ENCODE measurements around the gene METTL24. TPM values are rescaled to one million over a fixed set of nuclear protein-coding genes. Genes with fewer than 3 reads are reported as not detected.

The METTL24 gene
- total RNA-seq, 1 donor from 2014 or later: 28.1 TPM

- Mint-ChIP-seq H3K36me3 (peaks cover 25% of the 10 kb centered on the region), H3K4me3 (no peak overlapping the region), H3K27ac (no peak overlapping the region), H3K4me1 (peaks cover 8% of the 10 kb centered on the region), H3K27me3 (ENCODE audit: low read depth) (no peaks in the 10 kb centered on the region), H3K9me3 (peaks cover 3% of the 10 kb centered on the region)
- TF ChIP-seq, protein P1, sequence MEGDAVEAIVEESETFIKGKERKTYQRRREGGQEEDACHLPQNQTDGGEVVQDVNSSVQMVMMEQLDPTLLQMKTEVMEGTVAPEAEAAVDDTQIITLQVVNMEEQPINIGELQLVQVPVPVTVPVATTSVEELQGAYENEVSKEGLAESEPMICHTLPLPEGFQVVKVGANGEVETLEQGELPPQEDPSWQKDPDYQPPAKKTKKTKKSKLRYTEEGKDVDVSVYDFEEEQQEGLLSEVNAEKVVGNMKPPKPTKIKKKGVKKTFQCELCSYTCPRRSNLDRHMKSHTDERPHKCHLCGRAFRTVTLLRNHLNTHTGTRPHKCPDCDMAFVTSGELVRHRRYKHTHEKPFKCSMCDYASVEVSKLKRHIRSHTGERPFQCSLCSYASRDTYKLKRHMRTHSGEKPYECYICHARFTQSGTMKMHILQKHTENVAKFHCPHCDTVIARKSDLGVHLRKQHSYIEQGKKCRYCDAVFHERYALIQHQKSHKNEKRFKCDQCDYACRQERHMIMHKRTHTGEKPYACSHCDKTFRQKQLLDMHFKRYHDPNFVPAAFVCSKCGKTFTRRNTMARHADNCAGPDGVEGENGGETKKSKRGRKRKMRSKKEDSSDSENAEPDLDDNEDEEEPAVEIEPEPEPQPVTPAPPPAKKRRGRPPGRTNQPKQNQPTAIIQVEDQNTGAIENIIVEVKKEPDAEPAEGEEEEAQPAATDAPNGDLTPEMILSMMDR (IDR thresholded peaks at IDR 0.05; ENCODE audit: unreplicated experiment): no peak
- DNase-seq (ENCODE audit: low spot score in 2 of 2, unreplicated experiment in 2 of 2): no peak
Measured at GRCh38 chr6:110195639-110196038, 162.5 kb downstream of the METTL24 start.

Other genes with a start within 250 kb of the METTL24 start
- gene WASF1, start 178.7 kb downstream of the METTL24 start, total RNA-seq: 66.6 to 73.0 TPM (median 71.3 TPM) in 3 replicates
- 22.9 to 24.3 TPM (median 23.8 TPM) in 3 replicates for gene CDC40, start 177.9 kb downstream of the METTL24 start, total RNA-seq
- gene DDO, start 57.2 kb upstream of the METTL24 start, total RNA-seq: not detected in 3 replicates
- not detected in 3 replicates for gene SLC22A16, start 118.3 kb upstream of the METTL24 start, total RNA-seq

Data from mesothelial cell of epicardium (in vitro differentiated cells).